Measurements from ENCODE around the gene LDB2.
A peak's percentile ranks its signal among the peaks of the same experiment; 100 is the strongest.
"Not testable (repeated sequence)": the region's sequence is repeated elsewhere in the genome, so short reads cannot be mapped to it uniquely, and the experiment has no call there.

The LDB2 gene

GRCh38 chr4:16897991-16898827 lies at the start of gene LDB2:
Gene LDB2 (minus strand): TSS chr4:16898645.
- DNase-seq (ENCODE audit: low spot score): peak; percentile 45

- DNase-seq (ENCODE audit: low spot score): no peak
These were observed 44.0 kb upstream of the LDB2 start for GRCh38 chr4:16942491-16942890.

DNA sequence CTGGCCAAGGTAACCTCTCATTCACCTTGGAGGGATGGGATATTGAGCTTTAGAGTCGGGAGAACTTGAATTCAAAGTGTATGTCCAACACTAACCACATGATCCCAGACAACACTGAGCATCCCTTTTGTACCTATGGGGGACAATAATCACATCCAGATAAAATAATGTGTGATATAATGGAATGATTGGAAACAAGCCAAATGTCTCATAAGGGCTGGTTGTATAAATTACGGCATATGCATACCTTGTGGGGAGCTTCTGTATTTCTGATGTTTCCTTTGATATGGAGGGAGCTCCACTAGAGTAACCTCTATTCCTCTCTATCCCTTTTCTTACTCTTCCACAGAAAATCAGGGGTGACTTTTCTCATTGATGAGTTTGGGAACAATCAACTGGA lies 40.7 kb upstream of the LDB2 start:
- no peak for DNase-seq (ENCODE audit: low spot score)

GRCh38 chr4:16938512-16939040 lies 40.1 kb upstream of the LDB2 start:
- no peak for DNase-seq (ENCODE audit: low spot score)

- no peak for DNase-seq (ENCODE audit: low spot score)
These were observed 33.2 kb upstream of the LDB2 start for GRCh38 chr4:16931339-16932305.

DNA sequence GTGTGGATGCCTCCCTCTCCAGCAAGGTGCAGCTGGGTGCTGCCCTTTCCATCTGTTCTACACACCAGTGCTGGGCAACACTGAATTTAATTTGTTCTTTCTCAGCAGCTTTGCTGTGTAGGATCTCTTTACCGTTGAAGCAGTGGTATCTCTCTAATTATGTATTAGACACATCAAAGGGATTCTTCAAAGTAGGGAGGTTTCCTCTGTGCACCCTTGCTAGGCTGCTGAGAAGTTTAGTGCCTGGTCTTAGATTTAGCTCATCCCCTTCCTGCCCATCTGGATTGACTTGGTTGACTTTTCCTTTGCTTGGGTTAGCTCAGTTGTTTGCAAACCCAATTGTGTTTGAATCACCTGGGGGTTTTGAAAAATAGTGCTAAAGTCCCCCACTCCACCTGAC lies 27.8 kb upstream of the LDB2 start:
- no peak for DNase-seq (ENCODE audit: low spot score)

- DNase-seq (ENCODE audit: low spot score): not testable (repeated sequence)
These were observed 20.3 kb upstream of the LDB2 start for GRCh38 chr4:16918716-16919115.

GRCh38 chr4:16916719-16917337 lies 18.4 kb upstream of the LDB2 start:
- DNase-seq (ENCODE audit: low spot score): peak; percentile 53

DNA sequence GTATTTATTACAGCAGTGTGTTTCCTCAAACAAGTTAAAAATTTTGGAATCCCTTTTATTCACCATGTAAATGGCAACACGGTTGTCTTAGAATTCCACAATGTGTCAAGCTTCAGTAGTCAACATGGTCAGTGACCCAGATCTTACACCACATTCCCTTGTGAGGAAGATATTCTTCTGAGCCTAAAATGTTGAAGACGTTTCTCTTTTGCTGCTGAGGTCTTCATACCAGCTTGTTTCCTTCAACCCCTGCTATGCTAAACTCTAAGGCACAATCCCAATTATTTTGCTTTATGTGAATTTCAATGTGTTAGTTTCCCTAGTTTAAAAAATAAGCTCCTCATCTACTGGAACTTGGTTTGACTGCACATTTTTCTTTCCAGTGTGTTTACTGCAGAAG lies 17.6 kb upstream of the LDB2 start:
- peak; percentile 55 for DNase-seq (ENCODE audit: low spot score)

GRCh38 chr4:16914208-16914607 lies 15.8 kb upstream of the LDB2 start:
- DNase-seq (ENCODE audit: low spot score): no peak

GRCh38 chr4:16912896-16913295 lies 14.5 kb upstream of the LDB2 start:
- DNase-seq (ENCODE audit: low spot score): no peak

DNA sequence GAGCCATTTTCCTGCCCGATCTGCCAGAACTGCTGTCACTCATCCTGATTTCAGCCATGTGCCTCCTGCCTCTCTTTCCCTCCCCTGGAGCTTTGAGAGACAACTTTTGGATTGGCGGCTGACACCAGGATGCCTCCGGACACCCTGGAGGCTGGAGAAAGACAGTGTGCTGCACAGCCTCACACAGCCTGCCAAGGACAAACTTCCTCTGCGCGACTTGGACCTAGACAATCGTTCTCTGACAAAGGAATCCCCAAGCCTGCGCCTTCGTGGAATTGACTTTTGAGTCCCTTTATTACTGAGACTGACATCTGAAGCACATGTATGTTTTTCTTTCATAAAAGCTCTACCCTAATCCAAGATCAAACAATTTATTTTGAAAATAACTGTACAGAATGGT lies 10.8 kb upstream of the LDB2 start:
- DNase-seq (ENCODE audit: low spot score): no peak

- no peak for DNase-seq (ENCODE audit: low spot score)
These were observed 10.1 kb upstream of the LDB2 start for GRCh38 chr4:16908377-16909021.

GRCh38 chr4:16900325-16900724 lies 1.9 kb upstream of the LDB2 start:
- no peak for DNase-seq (ENCODE audit: low spot score)

DNA sequence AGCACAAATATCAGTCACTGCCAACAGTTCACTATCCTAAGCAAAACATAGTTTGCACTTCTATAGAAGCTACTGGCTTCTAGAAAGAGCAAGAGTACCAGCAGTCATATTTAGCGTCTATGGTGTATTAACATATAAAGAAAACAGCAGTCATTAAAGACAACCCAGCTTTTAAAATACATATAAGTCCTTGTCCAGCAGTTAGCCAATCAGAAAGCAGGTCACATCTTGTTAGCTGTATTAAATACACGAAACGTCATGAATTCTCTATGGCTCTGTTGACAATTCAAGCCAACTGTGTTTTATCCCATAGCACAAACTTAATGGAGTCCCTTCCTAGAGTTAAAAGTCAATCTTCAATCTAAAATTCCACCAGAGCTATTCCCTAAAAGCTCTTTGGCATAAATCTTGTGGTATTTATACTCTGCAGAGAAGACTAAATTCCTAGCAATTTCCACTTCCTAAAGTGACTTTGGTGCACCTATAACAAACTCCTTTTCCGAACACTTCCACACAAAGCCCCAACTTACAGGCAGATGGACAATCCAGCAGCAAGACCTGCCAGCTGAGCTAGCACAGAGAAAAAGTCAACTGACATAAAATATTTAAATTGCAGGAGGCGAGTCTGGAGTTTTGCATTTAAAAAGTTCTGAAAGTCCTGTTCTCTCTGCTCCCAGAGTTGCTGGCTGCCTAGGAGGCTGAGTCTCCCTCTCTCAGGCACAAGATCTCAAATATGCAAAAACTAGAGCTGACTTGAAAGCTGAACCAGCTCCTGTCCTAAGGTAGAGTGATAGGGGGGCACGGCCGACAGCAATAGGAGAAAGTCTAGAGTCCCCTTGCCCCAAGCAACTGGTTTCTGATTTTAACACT lies 1.3 kb downstream of the LDB2 start:
- no peak for DNase-seq (ENCODE audit: low spot score)

DNA sequence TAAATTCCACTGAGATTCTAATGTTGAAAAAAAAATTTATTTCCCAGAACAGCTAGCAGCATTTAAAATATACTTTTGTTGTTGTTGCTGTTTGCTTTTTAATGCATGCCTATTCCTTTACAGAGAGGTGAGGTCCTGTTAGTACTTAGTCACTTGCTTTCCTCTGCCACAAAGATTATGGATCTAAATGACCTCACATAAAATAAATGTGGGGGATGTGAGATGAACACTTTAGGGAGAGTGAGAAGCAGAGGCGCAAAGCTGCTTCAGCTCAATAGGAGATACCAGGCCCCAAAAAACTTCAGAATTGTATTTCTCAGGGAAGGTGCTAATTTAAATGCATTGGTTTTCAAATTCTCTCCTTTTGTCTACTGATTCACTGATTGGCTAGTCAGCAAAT lies 4.0 kb downstream of the LDB2 start:
- no peak for DNase-seq (ENCODE audit: low spot score)

DNA sequence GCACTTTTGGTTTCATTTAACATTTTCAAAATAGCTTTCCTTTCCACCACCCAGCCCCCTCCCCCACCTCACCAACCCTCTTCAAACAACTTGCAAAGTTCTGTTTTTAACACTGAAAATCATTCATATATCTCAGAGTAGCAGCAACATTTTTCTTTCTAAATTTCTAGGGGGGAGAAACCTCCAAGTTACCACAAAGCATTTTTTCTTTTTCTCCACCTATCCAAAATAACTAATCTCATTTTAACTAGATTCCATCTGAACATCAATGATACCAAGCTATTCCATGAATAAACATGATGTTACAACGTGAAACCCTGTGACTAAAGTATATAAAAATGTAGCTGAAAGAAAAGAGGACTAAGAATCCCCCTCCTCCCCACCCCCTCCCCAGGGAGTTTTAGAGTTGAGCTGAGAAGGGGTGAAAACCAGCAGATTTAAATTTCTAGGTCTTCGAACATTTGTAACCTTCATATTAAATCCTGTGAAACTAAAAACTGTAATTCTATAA lies 5.2 kb downstream of the LDB2 start:
- DNase-seq (ENCODE audit: low spot score): no peak

GRCh38 chr4:16890651-16891050 lies 7.8 kb downstream of the LDB2 start:
- DNase-seq (ENCODE audit: low spot score): no peak

- DNase-seq (ENCODE audit: low spot score): no peak
These were observed 8.5 kb downstream of the LDB2 start for GRCh38 chr4:16889945-16890344.

- DNase-seq (ENCODE audit: low spot score): no peak
These were observed 10.6 kb downstream of the LDB2 start for GRCh38 chr4:16887887-16888286.
